Retinal pigment epithelial cell (primary cell): ENCODE data around the gene USP28.

Experiments
- DNase-seq: peaks from one replicate; pipeline ENCODE4 v3.0.0-alpha.2; 2010; ENCODE audit warnings: low read depth
- H3K4me3 ChIP-seq: 2 replicates; pipeline ENCODE4 v1.5.1; 2011; ENCODE audit warnings: mild to moderate bottlenecking, low read length, control low read depth, moderate library complexity
- CTCF ChIP-seq: conservative IDR thresholded peaks from 2 replicates; pipeline ENCODE4 v1.5.1; 2011; ENCODE audit warnings: low read depth, low read length, control low read depth, inconsistent platforms

The USP28 gene

GRCh38 chr11:113849713-113850112, 25.7 kb downstream of the USP28 start:
- TF ChIP-seq CTCF = no peak
- DNase-seq = no peak
- H3K4me3 ChIP-seq = no peak overlapping the region

GRCh38 chr11:113847580-113847979, 27.8 kb downstream of the USP28 start:
- no peak overlapping the region for H3K4me3 ChIP-seq
- DNase-seq = no peak
- TF ChIP-seq CTCF = no peak

- no peak overlapping the region for H3K4me3 ChIP-seq
- no peak for DNase-seq
- TF ChIP-seq CTCF = no peak
Measured at GRCh38 chr11:113847111-113847510, 28.3 kb downstream of the USP28 start.

GRCh38 chr11:113841691-113842090, 33.7 kb downstream of the USP28 start:
- no peak for DNase-seq
- no peak overlapping the region for H3K4me3 ChIP-seq
- TF ChIP-seq CTCF = no peak

GRCh38 chr11:113840932-113841664, 34.3 kb downstream of the USP28 start:
- no peak overlapping the region for H3K4me3 ChIP-seq
- no peak for DNase-seq
- TF ChIP-seq CTCF = no peak

- no peak overlapping the region for H3K4me3 ChIP-seq
- DNase-seq = no peak
- TF ChIP-seq CTCF = no peak
Measured at GRCh38 chr11:113839842-113840241, 35.5 kb downstream of the USP28 start.

GRCh38 chr11:113838005-113838404, 37.4 kb downstream of the USP28 start:
- TF ChIP-seq CTCF = no peak
- no peak for DNase-seq

More at GRCh38 chr11:113838005-113838404, 37.4 kb downstream of the USP28 start:
- no peak overlapping the region for H3K4me3 ChIP-seq
